ENCODE measurements around the gene TAF15. TPM values are rescaled to one million over a fixed set of nuclear protein-coding genes. Genes with fewer than 3 reads are reported as not detected.

TAF15 gene
- total RNA-seq, 2 experiments from 2014 or later = 252 to 256 TPM

Other genes with a start within 250 kb of the TAF15 start
- not detected for gene SLFN14, start 248.7 kb upstream of the TAF15 start, total RNA-seq
- gene PEX12, start 230.9 kb upstream of the TAF15 start, total RNA-seq = 1 to 10 TPM; 6.2 to 6.5 TPM
- gene AP2B1, start 222.2 kb upstream of the TAF15 start, total RNA-seq = 100 to 1,000 TPM; 158 to 172 TPM
- 1 to 10 TPM in 1 of 2 experiments, under 1 TPM in 1; 0.96 to 1.1 TPM for gene RASL10B, start 77.8 kb upstream of the TAF15 start, total RNA-seq
- under 1 TPM in 1 of 2 experiments, not detected in 1; 0.07 TPM for gene GAS2L2, start 56.2 kb upstream of the TAF15 start, total RNA-seq
- gene C17orf50, start 48.6 kb upstream of the TAF15 start, total RNA-seq = not detected
- under 1 TPM; 0.19 to 0.35 TPM for gene MMP28, start 13.8 kb upstream of the TAF15 start, total RNA-seq
- gene HEATR9, start 59.4 kb downstream of the TAF15 start, total RNA-seq = not detected
- 1 to 10 TPM; 1.9 to 2.5 TPM for gene CCL5, start 70.9 kb downstream of the TAF15 start, total RNA-seq
- gene RDM1, start 121.3 kb downstream of the TAF15 start, total RNA-seq = 10 to 100 TPM; 18.6 to 21.6 TPM
- not detected for gene LYZL6, start 134.2 kb downstream of the TAF15 start, total RNA-seq
- gene CCL16, start 172.0 kb downstream of the TAF15 start, total RNA-seq = not detected
- gene CCL14, start 177.2 kb downstream of the TAF15 start, total RNA-seq = not detected
- gene CCL15, start 192.1 kb downstream of the TAF15 start, total RNA-seq = not detected
- not detected for gene CCL23, start 208.5 kb downstream of the TAF15 start, total RNA-seq

All from activated naive CD4-positive, alpha-beta T cell treated with anti-CD3 and anti-CD28 coated beads for 36 hours (primary cell).